GM18907 (cell line): Measurements from ENCODE around the gene SPECC1.
"Not testable (repeated sequence)": the region's sequence is repeated elsewhere in the genome, so short reads cannot be mapped to it uniquely, and the experiment has no call there.

Experiments used
- ATAC-seq: cut with Tn5 transposase; IDR thresholded peaks from one replicate; pipeline ENCODE4 v1.9.1; 2021; ENCODE audit warnings: mild to moderate bottlenecking, moderate library complexity; ENCODE audit not compliant: unreplicated experiment

The SPECC1 gene

DNA sequence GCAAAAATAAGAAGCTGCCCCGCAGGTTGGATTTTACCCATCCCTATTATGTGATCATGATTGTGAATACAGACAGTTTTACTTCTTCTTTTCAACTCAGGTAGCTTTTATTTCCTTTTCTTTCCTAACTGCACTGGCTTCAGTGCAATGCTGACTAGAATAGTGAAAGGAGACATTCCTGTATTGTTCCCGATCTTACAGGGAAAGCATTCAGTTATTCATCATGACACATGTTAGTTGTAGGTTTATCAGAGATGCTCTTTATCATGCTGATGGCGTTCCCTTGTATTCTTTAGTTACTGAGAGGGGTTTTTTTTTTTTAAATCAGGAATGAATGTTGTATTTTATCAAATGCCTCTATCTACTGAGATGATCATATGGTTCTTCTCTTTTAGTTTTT is 343.4 kb downstream of the SPECC1 start:
- not testable (repeated sequence) for ATAC-seq

- ATAC-seq, result not testable (repeated sequence)
These were observed 354.7 kb downstream of the SPECC1 start for GRCh38 chr17:20363846-20364245.
